ENCODE measurements around the gene FAHD2B. TPM values are rescaled to one million over a fixed set of nuclear protein-coding genes. Genes with fewer than 3 reads are reported as not detected.

The FAHD2B gene, protein sequence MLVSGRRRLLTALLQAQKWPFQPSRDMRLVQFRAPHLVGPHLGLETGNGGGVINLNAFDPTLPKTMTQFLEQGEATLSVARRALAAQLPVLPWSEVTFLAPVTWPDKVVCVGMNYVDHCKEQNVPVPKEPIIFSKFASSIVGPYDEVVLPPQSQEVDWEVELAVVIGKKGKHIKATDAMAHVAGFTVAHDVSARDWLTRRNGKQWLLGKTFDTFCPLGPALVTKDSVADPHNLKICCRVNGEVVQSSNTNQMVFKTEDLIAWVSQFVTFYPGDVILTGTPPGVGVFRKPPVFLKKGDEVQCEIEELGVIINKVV
- total RNA-seq, result 2.1 and 3.7 TPM in 2 replicates

DNA sequence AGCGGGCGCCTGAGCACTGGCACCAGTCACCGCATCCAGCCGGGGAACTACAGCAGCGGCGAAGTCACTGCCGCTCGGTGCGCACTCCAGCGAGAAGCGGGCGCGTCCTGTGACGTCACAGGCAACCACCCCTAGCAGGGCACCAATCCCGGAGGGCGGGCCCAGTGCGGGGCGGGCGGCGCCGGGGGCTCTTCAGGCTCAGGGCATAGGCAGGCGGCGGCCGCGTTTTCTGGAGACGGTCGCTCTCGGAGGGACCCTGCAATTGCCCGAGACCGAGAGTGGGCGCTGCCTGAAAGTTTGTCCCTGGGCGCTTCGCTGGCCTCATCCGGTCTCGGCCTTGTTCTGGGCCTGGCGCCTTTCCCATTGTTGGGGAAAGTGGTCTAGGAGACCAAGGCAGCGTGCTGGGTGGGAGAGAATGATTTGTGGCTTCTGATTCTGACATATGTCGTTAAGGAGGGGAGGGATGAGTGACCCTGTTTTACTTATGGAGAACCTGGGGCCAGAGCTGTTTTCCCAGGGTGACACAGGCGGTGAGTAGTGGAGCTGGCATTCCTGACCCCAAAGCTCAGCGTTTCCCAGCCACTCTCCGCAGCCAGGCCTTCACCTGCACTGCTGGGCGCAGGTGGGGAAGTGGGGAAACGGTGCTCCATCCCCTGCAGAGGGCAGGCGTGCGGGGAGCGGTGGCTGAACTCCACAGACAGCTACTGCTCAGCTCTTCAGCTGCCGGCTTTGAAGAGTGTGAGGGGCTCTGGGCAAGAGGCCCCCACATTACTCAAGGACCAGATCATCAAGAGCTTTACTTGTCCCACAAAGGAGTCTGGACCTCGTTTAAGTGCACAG is at the start of gene FAHD2B:
TSS of gene FAHD2B (minus strand) at position 111 of the 840 bp plus-strand sequence. CDS start 3,176 bp downstream, outside the sequence.

DNA sequence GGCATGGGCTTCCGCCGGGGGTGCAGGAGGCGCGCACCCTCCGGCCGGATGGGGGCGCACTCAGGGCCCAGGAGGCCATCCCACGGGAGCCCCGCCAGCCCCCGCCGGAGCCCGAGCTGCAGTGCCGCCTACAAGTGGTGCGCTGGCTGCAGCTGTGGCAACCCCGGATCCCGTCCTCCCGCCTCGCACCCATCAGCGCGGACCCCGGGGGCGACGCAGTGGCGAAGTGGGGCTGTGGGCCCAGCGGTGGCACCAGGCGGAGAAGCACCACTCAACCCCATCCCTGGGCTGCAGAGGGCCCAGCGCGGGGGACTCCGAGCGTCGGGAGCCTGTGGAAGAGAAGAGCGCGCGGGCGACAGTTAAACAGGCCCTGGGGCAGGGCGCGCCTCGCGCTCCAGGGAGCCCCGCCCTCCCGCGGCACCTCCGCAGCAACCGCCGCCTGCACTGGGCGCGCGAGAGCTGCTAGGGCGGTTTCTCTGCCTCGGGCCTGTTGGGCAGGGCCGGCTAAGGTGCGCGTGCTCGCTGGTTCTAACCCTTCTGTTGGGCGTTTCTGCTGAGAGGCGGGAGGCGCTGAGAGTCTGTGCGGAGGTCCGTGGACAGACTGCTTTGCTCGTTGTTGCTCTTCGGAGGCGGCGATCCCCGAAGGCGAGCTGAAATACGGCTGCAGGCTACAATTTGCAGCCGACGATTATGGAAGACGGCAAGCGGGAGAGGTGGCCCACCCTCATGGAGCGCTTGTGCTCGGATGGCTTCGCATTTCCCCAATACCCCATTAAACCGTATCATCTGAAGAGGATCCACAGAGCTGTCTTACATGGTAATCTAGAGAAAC is 18.6 kb upstream of the FAHD2B start, which contains the start of gene ANKRD36:
TSS of gene ANKRD36 (plus strand) at position 104 of the 832 bp plus-strand sequence. CDS start at position 691, 587 bp downstream.

Small RNAs within 50 kb of the gene (small RNA-seq; reads per million reads assigned to genes)
- gene AC018892.1 (ENCODE audit: low replicate concordance), result not detected
- gene IGKV1OR2-3 (ENCODE audit: low replicate concordance), result not detected
- gene IGKV2OR2-2 (ENCODE audit: low replicate concordance), result not detected
- not detected for gene RN7SL313P (ENCODE audit: low replicate concordance)

Other genes starting within 250 kb of the FAHD2B start
- 3.1 and 10.3 TPM in 2 replicates for gene ANKRD39, start 236.9 kb downstream of the FAHD2B start, total RNA-seq
- 43.1 and 43.5 TPM in 2 replicates for gene SEMA4C, start 224.8 kb downstream of the FAHD2B start, total RNA-seq
- gene FAM178B, start 108.3 kb downstream of the FAHD2B start, total RNA-seq, result not detected in 2 replicates
- gene ANKRD36, start 18.3 kb upstream of the FAHD2B start, total RNA-seq, result 14.4 and 26.9 TPM in 2 replicates